GM10847 (cell line): ENCODE results near the gene ZNF846.

ENCODE experiments used
- POLR2A ChIP-seq: IDR thresholded peaks from 2 replicates; pipeline ENCODE4 v1.6.1; 2011; ENCODE audit not compliant: insufficient read length; ENCODE audit errors: extremely low read depth

Gene ZNF846

GRCh38 chr19:9786819-9787218 lies 18.3 kb upstream of the ZNF846 start:
- no peak for TF ChIP-seq POLR2A

DNA sequence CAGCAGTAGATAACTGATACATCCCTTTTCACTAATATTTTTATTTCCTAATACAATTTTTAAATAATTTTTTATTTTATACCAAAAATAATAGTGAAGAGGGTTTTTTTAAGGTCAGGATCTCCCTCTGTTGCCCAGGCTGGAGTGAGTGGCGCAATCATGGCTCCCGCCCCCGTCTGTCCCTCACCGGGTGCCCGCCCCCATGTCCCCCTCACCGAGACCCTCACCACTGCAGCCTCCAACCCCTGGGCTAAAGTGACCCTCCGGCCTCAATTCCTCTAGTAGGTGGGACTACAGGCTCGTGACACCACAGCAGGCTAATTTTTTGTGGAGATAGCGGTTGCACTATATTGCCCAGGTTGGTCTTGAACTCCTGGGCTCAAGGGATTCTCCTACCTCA lies 17.8 kb upstream of the ZNF846 start:
- no peak for TF ChIP-seq POLR2A

GRCh38 chr19:9785367-9786331 lies 17.1 kb upstream of the ZNF846 start:
- TF ChIP-seq POLR2A = peak; percentile 41

DNA sequence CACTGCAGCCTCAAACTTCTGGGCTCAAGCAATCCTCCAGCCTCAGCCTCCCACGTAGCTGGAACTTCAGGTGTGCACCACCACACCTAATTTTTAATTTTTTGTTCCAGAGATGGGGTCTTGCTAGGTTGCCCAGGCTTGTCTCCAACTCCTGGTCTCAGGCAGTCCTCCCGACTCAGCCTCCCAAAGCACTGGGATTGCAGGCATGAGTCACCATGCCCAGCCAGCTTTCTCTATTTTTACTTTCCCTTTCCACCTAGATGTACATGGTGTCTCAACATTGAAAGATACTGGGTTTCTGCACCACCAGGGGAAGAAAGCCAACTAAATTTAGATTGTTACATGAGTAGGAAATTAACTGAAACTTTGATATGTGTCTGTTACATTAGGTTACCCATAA lies 13.8 kb upstream of the ZNF846 start:
- TF ChIP-seq POLR2A = no peak

GRCh38 chr19:9757544-9758501 lies 10.7 kb downstream of the ZNF846 start:
- TF ChIP-seq POLR2A = no peak

DNA sequence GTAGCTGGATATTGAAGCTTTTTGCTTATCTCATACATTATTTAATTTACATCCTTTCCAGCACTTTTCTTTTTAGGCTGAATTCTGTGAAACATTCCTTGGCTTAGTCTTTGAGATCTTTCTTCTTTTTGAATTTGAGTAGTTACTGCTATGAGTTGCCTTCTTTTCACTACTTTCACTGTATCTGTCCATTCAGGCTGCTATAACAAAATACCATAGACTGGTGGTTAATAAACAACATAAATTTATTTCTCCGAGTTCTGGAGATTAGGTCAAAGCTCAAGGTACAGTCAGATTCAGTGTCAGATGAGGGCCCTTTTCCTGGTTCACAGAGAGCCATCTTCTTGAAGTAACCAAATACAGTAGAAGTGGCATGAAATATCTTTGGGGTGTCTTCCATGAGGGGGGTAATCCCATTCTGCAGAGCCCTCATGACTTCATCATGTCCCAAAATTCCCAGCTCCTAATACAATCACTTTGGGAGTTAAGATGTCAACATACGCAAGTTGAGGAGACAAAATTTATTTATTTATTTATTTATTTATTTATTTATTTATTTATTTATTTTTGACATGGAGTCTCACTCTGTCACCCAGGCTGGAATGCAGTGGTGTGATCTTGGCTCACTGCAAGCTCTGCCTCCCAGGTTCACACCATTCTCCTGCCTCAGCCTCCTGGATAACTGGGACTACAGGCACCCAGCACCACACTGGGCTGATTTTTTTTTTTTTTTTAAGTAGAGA lies 15.7 kb downstream of the ZNF846 start:
- TF ChIP-seq POLR2A = no peak

GRCh38 chr19:9751446-9751845 lies 17.1 kb downstream of the ZNF846 start:
- TF ChIP-seq POLR2A = no peak

- TF ChIP-seq POLR2A = no peak
These were observed 26.9 kb downstream of the ZNF846 start for GRCh38 chr19:9741476-9742171.

DNA sequence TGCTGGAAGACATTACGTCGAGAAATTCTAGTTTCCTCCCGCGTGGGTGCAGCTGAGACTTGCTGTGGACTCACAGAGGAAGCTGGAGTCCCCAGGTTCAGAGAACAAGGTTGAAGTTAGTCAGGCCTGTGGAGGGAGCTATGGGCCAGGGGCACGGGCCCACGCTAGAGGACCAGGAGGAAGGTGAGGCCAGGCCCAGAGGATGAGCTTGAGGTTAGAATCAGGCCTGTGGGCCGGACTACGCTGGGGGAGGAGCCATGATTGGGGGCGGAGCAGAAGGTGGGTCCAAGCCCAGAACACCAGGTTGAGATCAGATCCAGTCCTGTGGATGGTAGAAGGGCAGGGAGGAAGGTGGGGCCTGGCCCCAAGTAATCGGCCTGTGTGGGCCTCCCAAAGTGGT lies 32.6 kb downstream of the ZNF846 start:
- TF ChIP-seq POLR2A = no peak

DNA sequence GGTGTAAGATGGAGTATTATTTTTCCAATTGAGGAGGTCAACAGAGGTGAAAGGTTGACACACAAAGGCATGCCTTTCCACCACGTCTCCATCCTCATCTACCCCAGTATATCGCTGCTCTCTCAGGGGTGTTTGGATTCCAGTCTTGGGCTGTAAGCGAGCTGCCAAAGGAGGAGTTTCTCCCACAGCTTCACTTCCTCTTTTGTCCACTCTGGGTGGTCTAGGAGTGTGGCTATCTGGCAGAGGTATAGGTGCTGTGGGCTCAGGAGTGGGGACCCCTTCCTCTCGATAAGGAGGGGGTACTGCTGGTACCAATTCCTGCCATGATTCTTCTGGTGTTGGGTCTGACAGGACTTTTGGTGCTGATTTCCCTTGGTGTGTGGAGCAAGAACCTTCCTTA lies 39.4 kb downstream of the ZNF846 start:
- TF ChIP-seq POLR2A = no peak

DNA sequence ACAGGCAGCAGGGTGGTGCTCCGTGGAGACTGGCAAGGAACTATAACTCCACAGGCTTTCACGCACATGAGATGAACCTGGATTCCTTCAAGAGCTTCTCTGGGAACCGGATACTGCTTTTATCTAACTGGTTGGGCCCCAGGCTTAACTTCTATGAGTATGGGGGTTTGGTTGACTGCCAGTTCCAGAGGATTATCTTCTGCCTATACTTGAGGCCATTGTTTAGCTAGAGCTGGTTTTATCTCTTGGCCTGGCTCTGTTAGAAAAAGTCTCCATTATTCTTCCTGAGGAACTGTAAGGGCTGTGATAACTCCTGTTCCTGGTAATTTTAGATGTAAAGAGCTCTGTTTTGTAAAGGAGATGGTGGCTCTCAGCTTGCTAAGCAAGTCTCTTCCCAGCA lies 40.9 kb downstream of the ZNF846 start:
- no peak for TF ChIP-seq POLR2A

- TF ChIP-seq POLR2A = no peak
These were observed 44.4 kb downstream of the ZNF846 start for GRCh38 chr19:9724157-9724556.

DNA sequence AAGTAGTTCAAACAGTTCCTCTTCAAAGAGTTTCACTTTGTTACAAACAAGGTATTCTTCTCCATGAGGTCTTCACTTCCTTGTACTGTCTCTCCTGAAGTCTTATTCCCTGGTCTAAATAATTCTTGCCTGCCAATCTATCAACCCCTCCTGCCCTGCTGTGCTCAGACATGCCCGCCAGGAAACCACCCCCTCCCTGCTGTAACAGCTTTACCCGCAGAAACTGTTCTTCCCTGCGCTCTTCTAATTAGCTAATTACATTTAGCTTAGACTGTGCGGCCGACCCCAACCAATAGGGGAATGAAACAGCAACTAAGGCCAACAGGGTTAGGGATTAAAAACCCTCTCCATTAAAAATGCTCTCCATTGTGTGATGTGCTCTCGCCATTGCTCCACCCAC lies 46.7 kb downstream of the ZNF846 start:
- TF ChIP-seq POLR2A = no peak

- no peak for TF ChIP-seq POLR2A
These were observed 48.0 kb downstream of the ZNF846 start for GRCh38 chr19:9720541-9720940.
